Heart left ventricle (tissue), 16 donors: ENCODE measurements around the gene AGAP2. TPM values are rescaled to one million over a fixed set of nuclear protein-coding genes. Genes with fewer than 3 reads are reported as not detected.

Source experiments
- ATAC-seq, 4 donors: fragments of 200-7000 bp; cut with Tn5 transposase; one replicate each; pipeline ENCODE4 v1.9.1; 2020 to 2022; ENCODE audit warnings: moderate library complexity in 4 of 4, mild to moderate bottlenecking in 3 of 4, moderate number of reproducible peaks in 1 of 4
- DNase-seq, 5 donors: peaks; one replicate each; pipeline ENCODE4 v3.0.0-alpha.2; 2020
- H3K27ac ChIP-seq, 12 donors: fragments of 200-600 bp; sonication (generic) in 4 of 12; one replicate each; pipeline versions ENCODE4 v1.5.0 to v1.8.0; 2016 to 2022; ENCODE audit warnings: mild to moderate bottlenecking in 2 of 12
- H3K27me3 ChIP-seq, 9 donors: fragments of 200-600 bp; sonication (generic) in 2 of 9; one replicate each; pipeline versions ENCODE4 v1.5.1 to v1.8.0; 2016 to 2022; ENCODE audit warnings: mild to moderate bottlenecking in 3 of 9
- H3K36me3 ChIP-seq, 9 donors: fragments of 200-600 bp; sonication (generic) in 2 of 9; one replicate each; pipeline versions ENCODE4 v1.5.0 to v1.8.0; 2018 to 2022; ENCODE audit warnings: mild to moderate bottlenecking in 2 of 9
- H3K4me1 ChIP-seq, 12 donors: fragments of 200-600 bp; sonication (generic) in 4 of 12; one replicate each; pipeline versions ENCODE4 v1.5.0 to v1.8.0; 2016 to 2022; ENCODE audit warnings: mild to moderate bottlenecking in 3 of 12
- H3K4me3 ChIP-seq, 12 donors: fragments of 200-600 bp; sonication (generic) in 4 of 12; one replicate each; pipeline versions ENCODE4 v1.5.0 to v1.8.0; 2017 to 2022; ENCODE audit warnings: mild to moderate bottlenecking in 9 of 12, moderate library complexity in 4 of 12
- H3K9me3 ChIP-seq, 12 donors: fragments of 200-600 bp; sonication (generic) in 4 of 12; one replicate each; pipeline versions ENCODE4 v1.5.0 to v1.8.0; 2016 to 2022; ENCODE audit warnings: mild to moderate bottlenecking in 1 of 12
- POLR2A ChIP-seq, 2 donors: fragments of 450-650 bp; IDR thresholded peaks; one replicate each; pipeline ENCODE4 v1.6.1; 2017; ENCODE audit warnings: antibody characterized with exemption in 2 of 2, mild to moderate bottlenecking in 2 of 2, moderate library complexity in 2 of 2
- WGBS, 4 donors: extraction: QIAGEN DNeasy Blood & Tissue Kit in 2 of 4; methylation state at CpG; one replicate each; pipeline versions ENCODE4 v1.1.5 to v1.1.7; 2013 to 2018; 5-methylcytosine and 5-hydroxymethylcytosine counted together
- intact Hi-C, 10 donors: fragments of 100-400 bp; cut with DNase I; formaldehyde crosslinking; loops; one replicate each; pipeline versions ENCODE4 v1.11.1 to v1.14.2; 2022
- long read RNA-seq, 3 donors: library from polyadenylated mRNA; unstranded; transcript quantifications; one replicate each; pipeline ENCODE4 v2.0.0, GENCODE V29; 2020 to 2021
- polyA plus RNA-seq, 2 donors: library from polyadenylated mRNA; stranded (reverse); fragments of 200-250 nt; gene quantifications; one replicate each; pipeline ENCODE4 v1.2.3, GENCODE V29; 2013
- total RNA-seq, 9 donors: library from RNA; depleted of rRNA in 2 of 9; stranded (reverse); fragments of >200 nt in 2 of 9; fragmentation: NEBNext Ultra II Directional in 3 of 9; extraction: Animal tissue kit (Norgen Biotek cat#: 25700) in 3 of 9; gene quantifications; one replicate each; pipeline versions ENCODE4 v1.1.0 to v1.2.4, GENCODE V29; 2016 to 2023
- TF ChIP-seq, protein P1 (sequence below), 12 donors: fragments of 200-600 bp; sonication (generic) in 4 of 12; IDR thresholded peaks; one replicate each; pipeline versions ENCODE4 v1.5.0 to v1.8.0; 2018 to 2022; ENCODE audit warnings: antibody characterized with exemption in 12 of 12, mild to moderate bottlenecking in 5 of 12
- donor health status: ischemic (EF 13 %, LVEDD 7.1; RV severe dilation, severe dysfunction).
- donor health status: healthy with polysubstance abuse.
- donor health status: DM: no; HTN: yes; CAD: no.
- donor health status: DM: no; HTN: no; CAD: no.
- donor health status: ischemic (EF 25% LVEDD 6.9; RV normal size, moderate dysfunction).
- donor health status: ischemic (EF 25% LVEDD 5.7; RV mildly dilated, moderate dysfunction).
- donor health status: healthy.
- donor health status: DM: yes; HTN: yes; CAD: no.
- donor health status: ischemic (EF 35%, LVEDD 5.7; RV mildly dilated, moderate dysfunction).
- donor health status: nonischemic (EF 11% LVEDD 7.7; RV severe dilation, severe dysfunction).
- donor health status: DM: yes; HTN: yes; CAD: no.
- donor health status: PGD.
- donor health status: ischemic (EF 29% LVEDD 5.4; RV normal size, mild dysfunction).
- donor health status: nonischemic (EF 23%, LVEDD 6.1; RV moderate dilation, normal function).

AGAP2 gene
- total RNA-seq (10 to 100 TPM in 2 of 9 donors, 1 to 10 TPM in 7; 4.2 to 12.0 (median 5.5) TPM), polyA plus RNA-seq (1 to 10 TPM; 3.9 to 8.6 TPM)
- long read RNA-seq, donor 1, partial matches to known transcripts = 0 of 2 reads
- long read RNA-seq, donor 1, other reads (novel, unspliced or antisense) = 2 of 2 reads
- long read RNA-seq, donor 2, partial matches to known transcripts = 0 of 2 reads
- long read RNA-seq, donor 2, other reads (novel, unspliced or antisense) = 2 of 2 reads
- long read RNA-seq, donor 3, full-length matches to known transcripts = 1 of 3 reads
- long read RNA-seq, donor 3, partial matches to known transcripts = 1 of 3 reads
- long read RNA-seq, donor 3, other reads (novel, unspliced or antisense) = 1 of 3 reads

DNA sequence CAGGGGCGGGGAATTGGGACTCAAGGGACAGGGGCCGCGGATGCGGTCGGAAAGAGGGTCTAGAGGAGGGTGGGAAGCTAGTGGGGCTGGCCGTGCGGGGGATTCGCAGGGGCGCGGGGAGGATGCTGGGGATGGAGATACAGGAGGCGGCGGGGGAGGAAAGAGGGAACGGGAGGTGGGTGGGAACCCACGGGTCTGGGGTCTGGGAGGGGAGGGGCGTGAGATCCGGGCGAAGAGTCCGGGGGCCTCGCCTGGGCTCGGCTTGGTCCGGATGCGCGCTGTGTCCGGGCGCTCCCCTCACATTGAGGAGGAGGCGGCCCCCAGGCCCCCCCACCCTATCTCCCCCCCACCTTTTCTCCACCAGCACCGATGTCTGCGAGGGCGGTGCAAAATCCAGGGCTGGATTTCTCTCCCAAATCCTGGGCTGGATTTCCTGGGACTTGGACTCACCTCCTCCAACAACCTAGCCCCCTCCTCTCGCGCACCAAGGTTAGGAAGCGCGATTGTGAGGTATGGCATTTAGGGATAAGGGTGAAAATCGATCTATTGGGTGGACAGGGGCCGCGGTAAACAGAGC lies at the start of gene AGAP2:
Gene AGAP2 (minus strand): TSS at position 82 of the 577 bp plus-strand sequence. CDS start 496 bp downstream, outside the sequence.
- Histone ChIP-seq H3K4me3 (peak within 1 kb of the TSS; percentile 34 to 58 (median 51)), H3K36me3 (peaks cover 0 to 11% (median 0%) of the 10 kb centered on the region in 9 donors), H3K9me3 (no peaks in the 10 kb centered on the region), H3K27me3 (peaks cover 25 to 77% (median 39%) of the 10 kb centered on the region in 9 donors), H3K27ac (peak within 1 kb of the TSS in 11 of 12 donors; percentile 2 to 77 (median 53)), H3K4me1 (peaks cover 5 to 67% (median 31%) of the 10 kb centered on the region in 12 donors)
- WGBS, 4 donors = 1 to 12% (median 10%) methylated on average over 32 to 36 of the region's 36 CpGs
- DNase-seq = peak in 1 of 5 donors; percentile 20
- intact Hi-C loops = loop anchor here in 3 of 10 donors (10.0 kb wide), 2 partner anchors 104 to 154 kb away; partner anchors contain the start of gene B4GALNT1 (in 1 of the 3)
- TF ChIP-seq, protein P1, sequence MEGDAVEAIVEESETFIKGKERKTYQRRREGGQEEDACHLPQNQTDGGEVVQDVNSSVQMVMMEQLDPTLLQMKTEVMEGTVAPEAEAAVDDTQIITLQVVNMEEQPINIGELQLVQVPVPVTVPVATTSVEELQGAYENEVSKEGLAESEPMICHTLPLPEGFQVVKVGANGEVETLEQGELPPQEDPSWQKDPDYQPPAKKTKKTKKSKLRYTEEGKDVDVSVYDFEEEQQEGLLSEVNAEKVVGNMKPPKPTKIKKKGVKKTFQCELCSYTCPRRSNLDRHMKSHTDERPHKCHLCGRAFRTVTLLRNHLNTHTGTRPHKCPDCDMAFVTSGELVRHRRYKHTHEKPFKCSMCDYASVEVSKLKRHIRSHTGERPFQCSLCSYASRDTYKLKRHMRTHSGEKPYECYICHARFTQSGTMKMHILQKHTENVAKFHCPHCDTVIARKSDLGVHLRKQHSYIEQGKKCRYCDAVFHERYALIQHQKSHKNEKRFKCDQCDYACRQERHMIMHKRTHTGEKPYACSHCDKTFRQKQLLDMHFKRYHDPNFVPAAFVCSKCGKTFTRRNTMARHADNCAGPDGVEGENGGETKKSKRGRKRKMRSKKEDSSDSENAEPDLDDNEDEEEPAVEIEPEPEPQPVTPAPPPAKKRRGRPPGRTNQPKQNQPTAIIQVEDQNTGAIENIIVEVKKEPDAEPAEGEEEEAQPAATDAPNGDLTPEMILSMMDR (IDR thresholded peaks at IDR 0.05) = no peak
- no peak for TF ChIP-seq POLR2A (IDR thresholded peaks at IDR 0.05)
- no peak for ATAC-seq

- Histone ChIP-seq H3K4me1 (peaks cover 0 to 41% (median 13%) of the 10 kb centered on the region in 12 donors), H3K27ac (no peak overlapping the region), H3K36me3 (peaks cover 0 to 57% (median 39%) of the 10 kb centered on the region in 9 donors), H3K9me3 (no peaks in the 10 kb centered on the region), H3K4me3 (peak overlapping the region in 6 of 12 donors; percentile 77 to 95 (median 92)), H3K27me3 (no peaks in the 10 kb centered on the region)
- intact Hi-C loops = loop anchor here in 4 of 10 donors (5.0 kb wide), 1 partner anchor 123 kb away; no protein-coding TSS in a partner anchor
- ATAC-seq = no peak
- 91 to 94% (median 92%) methylated on average over 11 of the region's 11 CpGs for WGBS, 4 donors
- TF ChIP-seq, protein P1 (IDR thresholded peaks at IDR 0.05) = no peak
- no peak for TF ChIP-seq POLR2A (IDR thresholded peaks at IDR 0.05)
- no peak for DNase-seq
Measured at GRCh38 chr12:57783861-57784260, 45.3 kb upstream of the AGAP2 start.

DNA sequence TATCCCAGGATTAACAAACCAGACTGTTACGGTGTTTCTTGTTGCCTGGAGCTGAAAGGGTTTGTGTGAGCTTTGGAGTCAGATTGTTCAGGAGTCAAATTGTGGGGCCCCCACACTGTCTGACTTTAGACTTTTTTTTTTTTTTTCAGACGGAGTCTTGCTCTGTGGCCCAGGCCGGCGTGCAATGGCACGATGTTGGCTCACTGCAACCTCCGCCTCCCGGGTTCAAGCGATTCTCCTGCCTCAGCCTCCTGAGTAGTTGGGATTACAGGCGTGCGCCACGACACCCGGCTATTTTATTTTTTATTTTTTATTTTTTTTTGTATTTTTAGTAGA lies 44.9 kb upstream of the AGAP2 start:
- H3K27ac ChIP-seq = peak overlapping the region in 2 of 12 donors; percentile 80 to 82
- intact Hi-C loops = loop anchor here in 4 of 10 donors (5.0 kb wide), 1 partner anchor 124 kb away; no protein-coding TSS in a partner anchor
- H3K36me3 ChIP-seq = peaks cover 0 to 54% (median 35%) of the 10 kb centered on the region in 9 donors
- no peak for TF ChIP-seq POLR2A (IDR thresholded peaks at IDR 0.05)
- TF ChIP-seq, protein P1 (IDR thresholded peaks at IDR 0.05) = no peak
- WGBS, 4 donors = 83 to 87% (median 87%) methylated on average over 12 of the region's 12 CpGs
- H3K9me3 ChIP-seq = no peaks in the 10 kb centered on the region
- peak overlapping the region; percentile 64 to 98 (median 92) for H3K4me3 ChIP-seq
- H3K27me3 ChIP-seq = no peaks in the 10 kb centered on the region
- DNase-seq (no peak), ATAC-seq (no peak)
- H3K4me1 ChIP-seq = peaks cover 0 to 41% (median 13%) of the 10 kb centered on the region in 12 donors
